OCI-LY7 (cell line): Measurements from ENCODE around the gene GNAT2.

Source experiments
- CTCF ChIP-seq: fragments of 200-600 bp; sonication (generic); conservative IDR thresholded peaks from 2 replicates; pipeline ENCODE4 v1.5.1; 2014; ENCODE audit warnings: mild to moderate bottlenecking, antibody characterized with exemption, low read length, moderate library complexity, mixed read lengths
- EZH2phosphoT487 ChIP-seq: fragments of 200-600 bp; sonication (generic); IDR thresholded peaks from 2 replicates; pipeline ENCODE4 v1.6.1; 2018; ENCODE audit warnings: low read depth, borderline replicate concordance, mild to moderate bottlenecking, mixed run types, antibody characterized with exemption, low read length, moderate library complexity, mixed read lengths

- TF ChIP-seq CTCF (no peak), EZH2phosphoT487 (no peak)
These were observed 51.3 kb downstream of the GNAT2 start for GRCh38 chr1:109567877-109568672.
